ENCODE measurements around the gene SLC13A4.

SLC13A4 gene

GRCh38 chr7:135664046-135664589, 63.9 kb downstream of the SLC13A4 start:
- Histone ChIP-seq H4K12ac (ENCODE audit: low read depth, low read length) (no peak overlapping the region), H3K23ac (ENCODE audit: low read length) (no peak overlapping the region), H2BK12ac (ENCODE audit: low read length) (no peak overlapping the region), H3K14ac (ENCODE audit: low read length) (no peak overlapping the region), H3K27me3 (ENCODE audit: insufficient read depth, low read length) (no peaks in the 10 kb centered on the region), H3K4ac (ENCODE audit: low read depth, low read length) (peak overlapping the region; percentile 51), H3K79me1 (ENCODE audit: low read length) (peaks cover 9% of the 10 kb centered on the region), H4K8ac (ENCODE audit: low read depth, low read length) (no peak overlapping the region), H3K4me2 (ENCODE audit: low read length) (no peak overlapping the region), H3K9ac (ENCODE audit: low read length) (no peak overlapping the region), H3K27ac (ENCODE audit: low read depth, low read length) (no peak overlapping the region), H2BK5ac (ENCODE audit: low read depth, low read length, poor library complexity) (no peak overlapping the region), H2AK5ac (ENCODE audit: low read length) (no peak overlapping the region), H3K18ac (ENCODE audit: low read length) (no peak overlapping the region), H3K4me1 (ENCODE audit: control insufficient read depth in 1 of 2, insufficient read depth in 2 of 2, low read length in 2 of 2) (peaks cover 5 to 8% of the 10 kb centered on the region in 2 experiments), H3K4me3 (ENCODE audit: low read depth, low read length) (no peak overlapping the region), H3K36me3 (ENCODE audit: control insufficient read depth in 1 of 2, insufficient read depth in 2 of 2, low read length in 2 of 2) (peaks cover 4% of the 10 kb centered on the region in 2 experiments), H3K79me2 (ENCODE audit: control insufficient read depth, insufficient read depth, low read length, poor library complexity) (peaks cover 11% of the 10 kb centered on the region), H3K9me3 (ENCODE audit: insufficient read depth, low read depth, low read length) (peaks cover 4% of the 10 kb centered on the region), H4K91ac (ENCODE audit: low read depth, low read length) (no peak overlapping the region), H2AFZ (ENCODE audit: insufficient read depth, low read length, poor library complexity) (no peak overlapping the region), H2BK120ac (ENCODE audit: insufficient read depth, low read length, poor library complexity) (no peak overlapping the region)
- peak; percentile 3 to 13 for DNase-seq
- no CpG with 5 or more reads among the region's 3 CpGs for WGBS (ENCODE audit: extremely low coverage, insufficient coverage, insufficient read length)

- peak within 1 kb of the TSS; percentile 92 for H3K4me2 ChIP-seq (ENCODE audit: low read length)
- H3K4ac ChIP-seq (ENCODE audit: low read depth, low read length), result peak within 1 kb of the TSS; percentile 97
- peak within 1 kb of the TSS; percentile 88 for H3K27ac ChIP-seq (ENCODE audit: low read depth, low read length)
These were observed 65.4 kb downstream of the SLC13A4 start, which contains the start of gene STMP1 for GRCh38 chr7:135662373-135663114. TSS of gene STMP1 (plus strand) at chr7:135662514.

DNA sequence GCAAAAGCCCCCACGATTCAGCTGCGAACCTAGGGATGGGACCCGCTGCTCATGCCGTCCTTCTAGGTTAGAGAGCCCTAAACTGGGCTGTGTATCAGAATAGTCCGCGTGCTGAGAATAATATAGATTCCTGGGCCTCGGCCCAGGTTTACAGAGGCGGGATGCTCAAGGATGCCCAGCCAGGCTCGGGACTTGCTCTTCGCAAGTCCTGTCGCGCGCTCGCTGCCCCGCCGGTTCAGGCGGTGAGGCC, 65.9 kb downstream of the SLC13A4 start:
- Histone ChIP-seq H3K79me2 (ENCODE audit: control insufficient read depth, insufficient read depth, low read length, poor library complexity) (peaks cover 11% of the 10 kb centered on the region), H3K36me3 (ENCODE audit: control insufficient read depth in 1 of 2, insufficient read depth in 2 of 2, low read length in 2 of 2) (no peaks in the 10 kb centered on the region), H3K23ac (ENCODE audit: low read length) (no peak overlapping the region), H3K79me1 (ENCODE audit: low read length) (peaks cover 9% of the 10 kb centered on the region), H3K27me3 (ENCODE audit: insufficient read depth, low read length) (no peaks in the 10 kb centered on the region), H3K4ac (ENCODE audit: low read depth, low read length) (no peak overlapping the region), H4K12ac (ENCODE audit: low read depth, low read length) (peak overlapping the region; percentile 78), H3K4me1 (ENCODE audit: control insufficient read depth in 1 of 2, insufficient read depth in 2 of 2, low read length in 2 of 2) (peaks cover 5 to 8% of the 10 kb centered on the region in 2 experiments), H3K9me3 (ENCODE audit: insufficient read depth, low read depth, low read length) (no peaks in the 10 kb centered on the region), H4K8ac (ENCODE audit: low read depth, low read length) (peak overlapping the region; percentile 94), H3K18ac (ENCODE audit: low read length) (peak overlapping the region; percentile 19), H3K27ac (ENCODE audit: low read depth, low read length) (no peak overlapping the region), H3K9ac (ENCODE audit: low read length) (no peak overlapping the region), H2BK5ac (ENCODE audit: low read depth, low read length, poor library complexity) (peak overlapping the region; percentile 6), H2BK120ac (ENCODE audit: insufficient read depth, low read length, poor library complexity) (peak overlapping the region; percentile 41), H2BK12ac (ENCODE audit: low read length) (peak overlapping the region; percentile 25), H2AK5ac (ENCODE audit: low read length) (no peak overlapping the region), H3K4me3 (ENCODE audit: low read depth, low read length) (no peak overlapping the region), H2AFZ (ENCODE audit: insufficient read depth, low read length, poor library complexity) (peak overlapping the region; percentile 80), H4K91ac (ENCODE audit: low read depth, low read length) (peak overlapping the region; percentile 71), H3K4me2 (ENCODE audit: low read length) (peak overlapping the region; percentile 66), H3K14ac (ENCODE audit: low read length) (no peak overlapping the region)
- WGBS (ENCODE audit: extremely low coverage, insufficient coverage, insufficient read length), result no CpG with 5 or more reads among the region's 17 CpGs
- DNase-seq, result no peak

More at GRCh38 chr7:135662373-135663114, 65.4 kb downstream of the SLC13A4 start, which contains the start of gene STMP1:
- WGBS (ENCODE audit: extremely low coverage, insufficient coverage, insufficient read length), result no CpG with 5 or more reads among the region's 60 CpGs
- peaks cover 5 to 8% of the 10 kb centered on the region in 2 experiments for H3K4me1 ChIP-seq (ENCODE audit: control insufficient read depth in 1 of 2, insufficient read depth in 2 of 2, low read length in 2 of 2)
- H3K14ac ChIP-seq (ENCODE audit: low read length), result peak within 1 kb of the TSS; percentile 98
- no peak within 1 kb of the TSS for H3K23ac ChIP-seq (ENCODE audit: low read length)
- no peaks in the 10 kb centered on the region for H3K36me3 ChIP-seq (ENCODE audit: control insufficient read depth in 1 of 2, insufficient read depth in 2 of 2, low read length in 2 of 2)
- peak; percentile 95 to 98 for DNase-seq
- peak within 1 kb of the TSS; percentile 94 for H2BK120ac ChIP-seq (ENCODE audit: insufficient read depth, low read length, poor library complexity)
- peak within 1 kb of the TSS; percentile 98 for H3K4me3 ChIP-seq (ENCODE audit: low read depth, low read length)
- H4K8ac ChIP-seq (ENCODE audit: low read depth, low read length), result peak within 1 kb of the TSS; percentile 98
- H3K27me3 ChIP-seq (ENCODE audit: insufficient read depth, low read length), result no peaks in the 10 kb centered on the region
- H2BK5ac ChIP-seq (ENCODE audit: low read depth, low read length, poor library complexity), result peak within 1 kb of the TSS; percentile 95
- peak within 1 kb of the TSS; percentile 96 for H3K9ac ChIP-seq (ENCODE audit: low read length)
- H3K79me2 ChIP-seq (ENCODE audit: control insufficient read depth, insufficient read depth, low read length, poor library complexity), result peaks cover 11% of the 10 kb centered on the region
- H3K18ac ChIP-seq (ENCODE audit: low read length), result peak within 1 kb of the TSS; percentile 98
- peak within 1 kb of the TSS; percentile 97 for H4K91ac ChIP-seq (ENCODE audit: low read depth, low read length)
- H2BK12ac ChIP-seq (ENCODE audit: low read length), result peak within 1 kb of the TSS; percentile 25
- peak within 1 kb of the TSS; percentile 80 for H2AFZ ChIP-seq (ENCODE audit: insufficient read depth, low read length, poor library complexity)
- H3K9me3 ChIP-seq (ENCODE audit: insufficient read depth, low read depth, low read length), result no peaks in the 10 kb centered on the region
- H3K79me1 ChIP-seq (ENCODE audit: low read length), result peaks cover 9% of the 10 kb centered on the region
- H4K12ac ChIP-seq (ENCODE audit: low read depth, low read length), result peak within 1 kb of the TSS; percentile 85
- peak within 1 kb of the TSS; percentile 82 for H2AK5ac ChIP-seq (ENCODE audit: low read length)

DNA sequence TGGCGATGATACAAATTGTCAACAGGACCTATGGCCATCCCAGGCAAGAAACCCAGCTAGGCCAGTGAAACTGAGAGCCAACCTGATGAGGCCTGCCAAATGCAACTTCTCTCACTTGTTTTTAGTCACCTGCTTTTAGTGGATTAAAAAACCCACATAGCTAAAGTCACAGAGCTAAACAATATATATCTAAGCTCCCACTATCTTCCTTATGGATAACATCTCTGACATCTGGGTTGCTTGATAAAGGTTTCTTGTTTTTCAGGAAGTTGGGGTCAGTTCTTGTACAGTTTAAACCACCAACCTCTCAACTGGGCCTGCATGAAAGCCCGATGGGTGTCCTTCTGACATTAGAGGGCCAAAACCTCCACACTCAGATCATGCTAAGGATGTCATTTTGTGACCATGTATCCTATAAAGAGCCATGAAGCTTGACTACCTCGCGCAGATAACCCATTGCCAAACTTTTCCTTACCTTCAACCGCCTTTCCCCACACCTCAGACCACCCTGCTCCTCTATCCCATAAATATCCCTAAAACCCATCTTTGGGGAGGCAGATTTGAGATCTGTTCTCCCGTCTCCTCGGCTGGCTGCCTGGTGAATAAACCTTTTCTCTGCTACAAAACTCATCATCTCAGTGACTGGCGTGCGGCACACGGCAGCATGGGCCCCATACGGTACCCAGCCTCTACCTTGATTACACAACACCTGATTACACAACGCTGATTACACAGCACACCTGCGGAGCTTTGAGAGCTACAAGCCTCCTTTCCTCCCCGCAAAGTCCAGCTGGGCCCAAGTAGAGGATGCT, 66.5 kb downstream of the SLC13A4 start:
- Histone ChIP-seq H3K4me3 (ENCODE audit: low read depth, low read length) (no peak overlapping the region), H4K12ac (ENCODE audit: low read depth, low read length) (peak overlapping the region; percentile 78), H3K4me2 (ENCODE audit: low read length) (peak overlapping the region; percentile 66), H2AK5ac (ENCODE audit: low read length) (no peak overlapping the region), H2BK12ac (ENCODE audit: low read length) (peak overlapping the region; percentile 25), H3K27me3 (ENCODE audit: insufficient read depth, low read length) (no peaks in the 10 kb centered on the region), H2BK5ac (ENCODE audit: low read depth, low read length, poor library complexity) (peak overlapping the region; percentile 6), H3K14ac (ENCODE audit: low read length) (no peak overlapping the region), H4K91ac (ENCODE audit: low read depth, low read length) (peak overlapping the region; percentile 71), H3K79me1 (ENCODE audit: low read length) (peaks cover 9% of the 10 kb centered on the region), H3K27ac (ENCODE audit: low read depth, low read length) (no peak overlapping the region), H2BK120ac (ENCODE audit: insufficient read depth, low read length, poor library complexity) (peak overlapping the region; percentile 41), H3K4ac (ENCODE audit: low read depth, low read length) (no peak overlapping the region), H3K9me3 (ENCODE audit: insufficient read depth, low read depth, low read length) (no peaks in the 10 kb centered on the region), H3K9ac (ENCODE audit: low read length) (no peak overlapping the region), H2AFZ (ENCODE audit: insufficient read depth, low read length, poor library complexity) (peak overlapping the region; percentile 80), H3K18ac (ENCODE audit: low read length) (peak overlapping the region; percentile 19), H4K8ac (ENCODE audit: low read depth, low read length) (peak overlapping the region; percentile 94), H3K79me2 (ENCODE audit: control insufficient read depth, insufficient read depth, low read length, poor library complexity) (peaks cover 11% of the 10 kb centered on the region), H3K23ac (ENCODE audit: low read length) (no peak overlapping the region), H3K36me3 (ENCODE audit: control insufficient read depth in 1 of 2, insufficient read depth in 2 of 2, low read length in 2 of 2) (no peaks in the 10 kb centered on the region), H3K4me1 (ENCODE audit: control insufficient read depth in 1 of 2, insufficient read depth in 2 of 2, low read length in 2 of 2) (peaks cover 5 to 8% of the 10 kb centered on the region in 2 experiments)
- WGBS (ENCODE audit: extremely low coverage, insufficient coverage, insufficient read length), result no CpG with 5 or more reads among the region's 14 CpGs
- DNase-seq, result peak; percentile 27 to 76
